MCF 10A (cell line): ENCODE results near the gene CREB3L2. TPM values are rescaled to one million over a fixed set of nuclear protein-coding genes. Genes with fewer than 3 reads are reported as not detected.

Source experiments
- BruUV-seq: library from RNA; stranded (reverse); fragments of 400-500 nt; replicated peaks from 2 replicates; lab custom pipeline; 2021; lab: Mats Ljungman, UMichigan
- CTCF ChIA-PET: fragments of 300-600 bp; sonication (Branson Sonifier 250); formaldehyde crosslinking; extraction: SDS; loops from one replicate; lab custom pipeline; 2021; ENCODE audit warnings: antibody characterized with exemption, inconsistent platforms; lab: Yijun Ruan, JAX
- POLR2A ChIA-PET: fragments of 300-600, 350-650 bp; sonication (Branson Sonifier 250); formaldehyde crosslinking; extraction: SDS; loops from one replicate; lab custom pipeline; 2020; ENCODE audit warnings: antibody characterized with exemption, inconsistent platforms; lab: Yijun Ruan, JAX
- DNase-seq: peaks from one replicate; pipeline ENCODE4 v3.0.0-alpha.2; 2018; ENCODE audit not compliant: unreplicated experiment
- H3K27ac Mint-ChIP-seq: one replicate; pipeline ENCODE4 v1.8.0; 2022; ENCODE audit warnings: mild to moderate bottlenecking, low read depth, mixed read lengths; ENCODE audit not compliant: unreplicated experiment
- H3K27me3 Mint-ChIP-seq: one replicate; pipeline ENCODE4 v1.8.0; 2022; ENCODE audit warnings: mixed read lengths; ENCODE audit not compliant: insufficient read depth, unreplicated experiment
- H3K36me3 Mint-ChIP-seq: one replicate; pipeline ENCODE4 v1.8.0; 2022; ENCODE audit warnings: mild to moderate bottlenecking, moderate library complexity, mixed read lengths; ENCODE audit not compliant: insufficient read depth, unreplicated experiment
- H3K4me1 Mint-ChIP-seq: one replicate; pipeline ENCODE4 v1.8.0; 2022; ENCODE audit warnings: mixed read lengths; ENCODE audit not compliant: insufficient read depth, unreplicated experiment
- H3K4me3 Mint-ChIP-seq: one replicate; pipeline ENCODE4 v1.8.0; 2022; ENCODE audit warnings: mild to moderate bottlenecking, moderate library complexity, mixed read lengths; ENCODE audit not compliant: unreplicated experiment
- H3K9me3 Mint-ChIP-seq: one replicate; pipeline ENCODE4 v1.8.0; 2022; ENCODE audit warnings: mixed read lengths; ENCODE audit not compliant: unreplicated experiment
- CTCF ChIP-seq: fragments of 200-600 bp; IDR thresholded peaks from one replicate; pipeline ENCODE4 v1.8.0; 2022; ENCODE audit warnings: antibody characterized with exemption, mild to moderate bottlenecking; ENCODE audit not compliant: unreplicated experiment
- intact Hi-C: fragments of 100-400 bp; cut with micrococcal nuclease; formaldehyde crosslinking; loops from 2 replicates; pipeline ENCODE4 v1.14.1; 2022
- total RNA-seq: library from RNA; stranded (reverse); gene quantifications from 2 replicates; pipeline ENCODE4 v1.2.3, GENCODE V29; 2022

The CREB3L2 gene
- total RNA-seq, 1 experiment from 2014 or later, result 74.2 TPM

DNA sequence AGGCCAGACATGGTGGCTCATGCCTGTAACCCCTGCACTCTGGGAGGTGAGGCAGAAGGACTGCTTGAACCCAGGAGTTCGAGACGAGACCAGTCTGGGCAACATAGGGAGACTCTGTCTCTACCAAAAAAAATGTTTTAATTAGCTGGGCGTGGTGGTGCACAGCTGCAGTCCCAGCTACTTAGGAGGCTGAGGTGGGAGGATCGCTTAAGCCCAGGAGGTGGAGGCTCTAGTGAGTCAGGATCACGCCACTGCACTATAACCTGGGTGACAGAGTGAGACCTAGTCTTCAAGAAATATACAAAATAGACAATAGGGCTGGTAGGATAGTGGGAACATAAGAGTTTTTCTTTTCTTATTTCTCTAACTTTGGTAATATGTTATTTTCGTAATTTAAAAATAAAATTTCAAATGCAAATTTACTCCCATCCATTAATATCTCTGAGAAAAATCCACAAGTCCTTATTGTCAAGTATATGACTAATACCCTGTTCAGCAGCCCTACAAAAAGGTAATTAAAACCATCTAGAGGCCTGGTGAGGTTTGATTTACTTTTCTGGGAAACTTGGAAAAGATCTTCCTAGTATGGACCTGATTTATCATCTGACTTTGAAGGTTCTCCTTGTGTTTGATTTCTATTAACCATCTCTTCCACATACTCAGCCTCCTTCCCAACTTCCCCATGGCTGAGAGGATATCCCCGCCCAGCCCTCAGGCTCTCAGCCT, 50.0 kb downstream of the CREB3L2 start:
- Mint-ChIP-seq H3K27me3 (no peaks in the 10 kb centered on the region), H3K9me3 (no peaks in the 10 kb centered on the region), H3K4me1 (peaks cover 35% of the 10 kb centered on the region), H3K27ac (peak overlapping the region; percentile 78), H3K4me3 (no peak overlapping the region), H3K36me3 (peaks cover 11% of the 10 kb centered on the region)
- no peak for DNase-seq
- ChIA-PET CTCF (interaction anchor here (0.8 to 1.2 kb wide), 3 partner anchors 19 to 52 kb away, joined by 3 to 4 read pairs (median 4); no protein-coding TSS in a partner anchor), POLR2A (no interaction called here)
- intact Hi-C loops, result no loop called here
- no TSS peak for BruUV-seq
- no peak for TF ChIP-seq CTCF

DNA sequence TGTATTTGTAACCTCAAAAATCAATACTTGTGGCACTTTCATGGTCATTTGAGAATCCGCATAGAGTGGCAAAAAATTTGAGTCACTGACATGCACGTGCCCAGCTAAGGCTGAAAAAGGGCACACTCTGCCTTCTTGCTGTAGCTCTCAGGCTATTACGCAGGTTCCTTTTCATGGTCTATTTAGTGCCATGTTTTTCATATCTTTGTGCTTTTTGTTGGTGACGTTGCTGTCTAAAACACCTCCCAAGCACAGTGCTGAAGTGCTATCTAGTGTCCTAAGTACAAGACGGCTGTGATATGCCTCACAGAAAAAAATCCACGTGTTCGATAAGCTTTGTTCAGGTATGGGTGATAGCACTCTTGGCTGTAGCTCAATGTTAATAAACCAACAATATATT, 50.9 kb downstream of the CREB3L2 start:
- H3K4me1 Mint-ChIP-seq, result peaks cover 35% of the 10 kb centered on the region
- H3K4me3 Mint-ChIP-seq, result no peak overlapping the region
- ChIA-PET CTCF (interaction anchor here (0.6 to 2.0 kb wide), 6 partner anchors 13 to 60 kb away, joined by 3 to 6 read pairs (median 4); no protein-coding TSS in a partner anchor), POLR2A (interaction anchor here (0.8 kb wide), 1 partner anchor 18 kb away, joined by 3 read pairs; no protein-coding TSS in a partner anchor)
- no peak overlapping the region for H3K27ac Mint-ChIP-seq
- H3K27me3 Mint-ChIP-seq, result no peaks in the 10 kb centered on the region
- no TSS peak for BruUV-seq
- intact Hi-C loops, result no loop called here
- no peak for DNase-seq
- TF ChIP-seq CTCF, result no peak
- H3K36me3 Mint-ChIP-seq, result peaks cover 11% of the 10 kb centered on the region
- no peaks in the 10 kb centered on the region for H3K9me3 Mint-ChIP-seq

DNA sequence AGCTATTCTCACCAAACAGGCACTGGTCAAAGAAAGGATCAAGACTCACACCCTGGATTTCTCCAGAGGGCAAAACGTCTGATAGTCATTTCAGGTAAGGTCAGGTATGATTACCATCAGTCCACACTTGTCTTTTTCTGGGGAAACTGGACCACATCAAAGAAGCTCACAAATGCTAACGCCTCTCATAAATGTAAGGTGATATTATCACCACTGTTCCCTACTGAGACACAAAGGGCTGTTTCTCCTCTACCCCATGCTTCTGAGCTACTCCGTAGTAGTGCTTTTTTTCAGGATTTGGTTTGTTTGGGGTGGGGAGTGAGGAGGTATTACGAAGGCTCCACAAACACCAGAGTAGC, 51.6 kb downstream of the CREB3L2 start:
- no peak for DNase-seq
- Mint-ChIP-seq H3K4me1 (peaks cover 34% of the 10 kb centered on the region), H3K27ac (no peak overlapping the region), H3K9me3 (no peaks in the 10 kb centered on the region), H3K4me3 (no peak overlapping the region), H3K36me3 (peaks cover 10% of the 10 kb centered on the region), H3K27me3 (no peaks in the 10 kb centered on the region)
- TF ChIP-seq CTCF, result no peak
- CTCF ChIA-PET, result interaction anchor here (0.8 to 2.0 kb wide), 6 partner anchors 15 to 294 kb away, joined by 3 to 6 read pairs (median 4); no protein-coding TSS in a partner anchor
- POLR2A ChIA-PET, result interaction anchor here (0.8 kb wide), 1 partner anchor 17 kb away, joined by 3 read pairs; no protein-coding TSS in a partner anchor
- intact Hi-C loops, result no loop called here
- no TSS peak for BruUV-seq

DNA sequence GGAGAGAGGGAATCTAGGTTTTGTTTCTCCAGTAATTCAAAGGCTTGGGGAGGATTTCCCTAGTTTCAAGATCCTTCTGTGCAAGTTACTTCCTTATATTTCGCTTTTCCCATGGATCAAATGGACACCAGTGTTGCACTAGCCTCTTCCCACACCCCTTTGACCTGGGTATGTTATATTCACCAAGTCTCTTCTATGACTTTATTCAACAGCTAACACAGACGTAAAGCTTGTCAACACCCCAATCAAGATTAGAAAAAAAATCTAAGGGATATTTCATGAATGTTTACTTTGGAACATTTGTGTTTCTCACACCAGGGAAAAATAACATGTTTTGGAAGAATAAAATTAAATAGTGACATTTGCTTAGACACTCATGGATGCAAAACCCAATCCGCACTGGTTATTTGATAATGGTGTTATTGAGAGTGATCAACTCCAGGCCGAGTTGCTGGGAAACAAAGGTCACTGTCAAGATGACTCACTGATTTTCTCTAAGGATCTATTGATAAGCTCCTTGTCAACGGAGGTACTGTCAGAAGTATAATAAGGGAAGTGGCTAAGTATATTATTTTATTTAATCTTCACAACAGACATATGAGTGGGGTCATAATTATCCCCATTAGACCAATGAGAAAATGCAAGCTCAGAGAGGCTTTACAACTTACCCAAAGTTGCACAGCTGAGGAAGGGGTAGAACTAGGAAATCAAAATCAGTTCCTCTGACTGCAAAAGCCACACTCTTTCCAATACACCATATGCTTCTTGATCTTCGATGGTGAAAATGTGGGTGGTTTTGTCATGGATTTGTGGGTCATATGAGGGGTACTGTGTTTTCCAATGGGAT, 52.2 kb downstream of the CREB3L2 start:
- Mint-ChIP-seq H3K27me3 (no peaks in the 10 kb centered on the region), H3K36me3 (peaks cover 7% of the 10 kb centered on the region), H3K4me1 (peaks cover 28% of the 10 kb centered on the region)

More for the DNA sequence above, 52.2 kb downstream of the CREB3L2 start:
- intact Hi-C loops, result no loop called here
- Mint-ChIP-seq H3K9me3 (no peaks in the 10 kb centered on the region), H3K4me3 (no peak overlapping the region), H3K27ac (no peak overlapping the region)
- DNase-seq, result no peak
- ChIA-PET CTCF (interaction anchor here (0.6 to 2.0 kb wide), 5 partner anchors 15 to 293 kb away, joined by 3 to 6 read pairs (median 3); no protein-coding TSS in a partner anchor), POLR2A (interaction anchor here (0.8 kb wide), 1 partner anchor 17 kb away, joined by 3 read pairs; no protein-coding TSS in a partner anchor)
- no TSS peak for BruUV-seq
- TF ChIP-seq CTCF, result no peak
